ENCODE data around the gene PTPRN2.
"Not testable (repeated sequence)": the region's sequence is repeated elsewhere in the genome, so short reads cannot be mapped to it uniquely, and the experiment has no call there.

PTPRN2 gene

GRCh38 chr7:158358926-158359645 is 228.5 kb downstream of the PTPRN2 start:
- DNase-seq = no peak

- no peak for DNase-seq
Measured at GRCh38 chr7:158357898-158358821, 229.5 kb downstream of the PTPRN2 start.

- DNase-seq = no peak
Measured at GRCh38 chr7:158357106-158357897, 230.3 kb downstream of the PTPRN2 start.

GRCh38 chr7:158356454-158356853 is 231.2 kb downstream of the PTPRN2 start:
- no peak for DNase-seq

- no peak for DNase-seq
Measured at GRCh38 chr7:158355456-158356065, 232.1 kb downstream of the PTPRN2 start.

GRCh38 chr7:158354861-158355260 is 232.8 kb downstream of the PTPRN2 start:
- DNase-seq = no peak

- DNase-seq = peak; percentile 49
Measured at GRCh38 chr7:158353606-158354570, 233.7 kb downstream of the PTPRN2 start.

- DNase-seq = not testable (repeated sequence)
Measured at GRCh38 chr7:158351899-158352729, 235.5 kb downstream of the PTPRN2 start.

- DNase-seq = no peak
Measured at GRCh38 chr7:158351481-158351880, 236.1 kb downstream of the PTPRN2 start.

GRCh38 chr7:158351051-158351450 is 236.6 kb downstream of the PTPRN2 start:
- DNase-seq = no peak

GRCh38 chr7:158350166-158350900 is 237.3 kb downstream of the PTPRN2 start:
- no peak for DNase-seq

- DNase-seq = no peak
Measured at GRCh38 chr7:158348446-158348845, 239.2 kb downstream of the PTPRN2 start.

- DNase-seq = not testable (repeated sequence)
Measured at GRCh38 chr7:158348039-158348438, 239.6 kb downstream of the PTPRN2 start.

- no peak for DNase-seq
Measured at GRCh38 chr7:158345731-158346130, 241.9 kb downstream of the PTPRN2 start.

- DNase-seq = no peak
Measured at GRCh38 chr7:158344706-158345300, 242.8 kb downstream of the PTPRN2 start.

GRCh38 chr7:158343936-158344455 is 243.6 kb downstream of the PTPRN2 start:
- DNase-seq = no peak

GRCh38 chr7:158343526-158343925 is 244.1 kb downstream of the PTPRN2 start:
- no peak for DNase-seq

GRCh38 chr7:158341097-158341496 is 246.5 kb downstream of the PTPRN2 start:
- not testable (repeated sequence) for DNase-seq

- DNase-seq = not testable (repeated sequence)
Measured at GRCh38 chr7:158336952-158337351, 250.7 kb downstream of the PTPRN2 start.
